ENCODE data around the gene ANTXRL. TPM values are rescaled to one million over a fixed set of nuclear protein-coding genes. Genes with fewer than 3 reads are reported as not detected.
A peak's percentile ranks its signal among the peaks of the same experiment; 100 is the strongest.
"Not testable (repeated sequence)": the region's sequence is repeated elsewhere in the genome, so short reads cannot be mapped to it uniquely, and the experiment has no call there.

The ANTXRL gene
- polyA plus RNA-seq, 3 donors from 2014 or later: not detected

- Mint-ChIP-seq H3K4me1 (peaks cover 0 to 3% of the 10 kb centered on the region in 2 donors), H3K4me3 (no peak overlapping the region), H3K27me3 (ENCODE audit: low read depth in 3 of 3) (peaks cover 0 to 3% (median 3%) of the 10 kb centered on the region in 3 donors), H3K9me3 (no peaks in the 10 kb centered on the region), H3K36me3 (no peaks in the 10 kb centered on the region), H3K27ac (no peak overlapping the region)
- DNase-seq: no peak
Measured at GRCh38 chr10:46273506-46274477, 13.0 kb upstream of the ANTXRL start.

- Mint-ChIP-seq H3K4me1 (peaks cover 0 to 2% of the 10 kb centered on the region in 2 donors), H3K27me3 (ENCODE audit: low read depth in 3 of 3) (peaks cover 3 to 6% (median 4%) of the 10 kb centered on the region in 3 donors), H3K9me3 (no peaks in the 10 kb centered on the region), H3K36me3 (no peaks in the 10 kb centered on the region), H3K27ac (no peak overlapping the region), H3K4me3 (no peak overlapping the region)
- DNase-seq: no peak
Measured at GRCh38 chr10:46277840-46278239, 9.0 kb upstream of the ANTXRL start.

GRCh38 chr10:46282421-46282831 lies 4.4 kb upstream of the ANTXRL start:
- not testable (repeated sequence) for H3K4me1 Mint-ChIP-seq, H3K9me3 Mint-ChIP-seq, H3K27ac Mint-ChIP-seq, DNase-seq, H3K36me3 Mint-ChIP-seq
- Mint-ChIP-seq H3K27me3 (ENCODE audit: low read depth in 3 of 3) (peaks cover 6 to 20% (median 11%) of the 10 kb centered on the region in 3 donors), H3K4me3 (peak overlapping the region in 4 of 5 donors; percentile 46 to 69 (median 57))

GRCh38 chr10:46282842-46283574 lies 3.8 kb upstream of the ANTXRL start:
- H3K9me3 Mint-ChIP-seq: no peaks in the 10 kb centered on the region
- H3K4me1 Mint-ChIP-seq: peaks cover 8 to 9% of the 10 kb centered on the region in 2 donors
- no peak overlapping the region for H3K27ac Mint-ChIP-seq
- peaks cover 6 to 20% (median 11%) of the 10 kb centered on the region in 3 donors for H3K27me3 Mint-ChIP-seq (ENCODE audit: low read depth in 3 of 3)
- peak; percentile 56 to 66 (median 57) for DNase-seq
- peaks cover 0 to 3% (median 0%) of the 10 kb centered on the region in 3 donors for H3K36me3 Mint-ChIP-seq
- peak overlapping the region in 4 of 5 donors; percentile 40 to 96 (median 52) for H3K4me3 Mint-ChIP-seq

GRCh38 chr10:46283580-46284285 lies 3.1 kb upstream of the ANTXRL start:
- Mint-ChIP-seq H3K9me3 (no peaks in the 10 kb centered on the region), H3K27me3 (ENCODE audit: low read depth in 3 of 3) (peaks cover 6 to 22% (median 11%) of the 10 kb centered on the region in 3 donors), H3K27ac (peak overlapping the region in 2 of 6 donors; percentile 51 to 54), H3K4me3 (peak overlapping the region; percentile 85 to 96 (median 91)), H3K4me1 (peaks cover 8 to 9% of the 10 kb centered on the region in 2 donors), H3K36me3 (peaks cover 0 to 3% (median 0%) of the 10 kb centered on the region in 3 donors)
- DNase-seq: no peak

- Mint-ChIP-seq H3K27me3 (ENCODE audit: low read depth in 3 of 3) (peaks cover 4 to 24% (median 12%) of the 10 kb centered on the region in 3 donors), H3K27ac (peak overlapping the region in 3 of 6 donors; percentile 49 to 54 (median 51)), H3K9me3 (no peaks in the 10 kb centered on the region), H3K4me3 (peak overlapping the region; percentile 85 to 96 (median 91)), H3K36me3 (peaks cover 0 to 3% (median 0%) of the 10 kb centered on the region in 3 donors), H3K4me1 (peaks cover 8 to 9% of the 10 kb centered on the region in 2 donors)
- DNase-seq: peak; percentile 57 to 60 (median 59)
Measured at GRCh38 chr10:46284286-46285229, 2.2 kb upstream of the ANTXRL start.

- H3K4me3 Mint-ChIP-seq: peak overlapping the region; percentile 59 to 79 (median 76)
- no peaks in the 10 kb centered on the region for H3K9me3 Mint-ChIP-seq
- DNase-seq: no peak
- peaks cover 4 to 24% (median 10%) of the 10 kb centered on the region in 3 donors for H3K27me3 Mint-ChIP-seq (ENCODE audit: low read depth in 3 of 3)
- H3K4me1 Mint-ChIP-seq: peaks cover 8 to 9% of the 10 kb centered on the region in 2 donors
- H3K27ac Mint-ChIP-seq: peak overlapping the region in 1 of 6 donors; percentile 49
- H3K36me3 Mint-ChIP-seq: peaks cover 0 to 3% (median 0%) of the 10 kb centered on the region in 3 donors
Measured at GRCh38 chr10:46285300-46285699, 1.5 kb upstream of the ANTXRL start.

GRCh38 chr10:46285966-46286620 lies 704 bp upstream of the ANTXRL start:
- H3K27me3 Mint-ChIP-seq (ENCODE audit: low read depth in 3 of 3): peaks cover 4 to 24% (median 8%) of the 10 kb centered on the region in 3 donors
- no peaks in the 10 kb centered on the region for H3K9me3 Mint-ChIP-seq
- peak overlapping the region in 3 of 5 donors; percentile 6 to 30 (median 7) for H3K4me3 Mint-ChIP-seq
- H3K36me3 Mint-ChIP-seq: peaks cover 0 to 3% (median 0%) of the 10 kb centered on the region in 3 donors
- H3K4me1 Mint-ChIP-seq: peaks cover 8 to 9% of the 10 kb centered on the region in 2 donors
- no peak for DNase-seq
- H3K27ac Mint-ChIP-seq: no peak overlapping the region

- H3K4me1 Mint-ChIP-seq: peaks cover 8% of the 10 kb centered on the region in 2 donors
- H3K36me3 Mint-ChIP-seq: peaks cover 0 to 3% (median 0%) of the 10 kb centered on the region in 3 donors
- H3K9me3 Mint-ChIP-seq: no peaks in the 10 kb centered on the region
- H3K27me3 Mint-ChIP-seq (ENCODE audit: low read depth in 3 of 3): peaks cover 4 to 24% (median 8%) of the 10 kb centered on the region in 3 donors
- DNase-seq: no peak
- no peak overlapping the region for H3K27ac Mint-ChIP-seq
- no peak overlapping the region for H3K4me3 Mint-ChIP-seq
Measured at GRCh38 chr10:46287846-46288477, 1.2 kb downstream of the ANTXRL start.

GRCh38 chr10:46288601-46289206 lies 1.9 kb downstream of the ANTXRL start:
- Mint-ChIP-seq H3K27me3 (ENCODE audit: low read depth in 3 of 3) (peaks cover 4 to 18% (median 8%) of the 10 kb centered on the region in 3 donors), H3K9me3 (no peaks in the 10 kb centered on the region), H3K4me3 (no peak overlapping the region), H3K36me3 (peaks cover 0 to 3% (median 0%) of the 10 kb centered on the region in 3 donors), H3K27ac (no peak overlapping the region), H3K4me1 (peaks cover 5 to 7% of the 10 kb centered on the region in 2 donors)
- DNase-seq: no peak

- Mint-ChIP-seq H3K27ac (no peak overlapping the region), H3K4me3 (no peak overlapping the region), H3K4me1 (peaks cover 1 to 3% of the 10 kb centered on the region in 2 donors), H3K9me3 (no peaks in the 10 kb centered on the region), H3K27me3 (ENCODE audit: low read depth in 3 of 3) (peaks cover 3 to 15% (median 4%) of the 10 kb centered on the region in 3 donors), H3K36me3 (no peaks in the 10 kb centered on the region)
- DNase-seq: no peak
Measured at GRCh38 chr10:46289209-46289810, 2.5 kb downstream of the ANTXRL start.
